Stimulated activated CD4-positive, alpha-beta T cell treated with anti-CD3 and anti-CD28 coated beads, Interleukin-12 subunit alpha, Interleukin-12 subunit beta, amount 100 ng/mL, for 48 hours (primary cell): ENCODE data around the gene THSD7B.
"Not testable (repeated sequence)": the region's sequence is repeated elsewhere in the genome, so short reads cannot be mapped to it uniquely, and the experiment has no call there.

Experiments used
- DNase-seq, 3 donors: peaks; one replicate each; pipeline ENCODE4 v3.0.0-alpha.2; 2020; ENCODE audit warnings: low read depth in 2 of 3, low spot score in 1 of 3

The THSD7B gene

GRCh38 chr2:137238065-137238464 is 472.7 kb downstream of the THSD7B start:
- DNase-seq, result no peak

GRCh38 chr2:137249463-137250130 is 484.3 kb downstream of the THSD7B start:
- no peak for DNase-seq

GRCh38 chr2:137250401-137250800 is 485.1 kb downstream of the THSD7B start:
- DNase-seq, result no peak

GRCh38 chr2:137251045-137251444 is 485.7 kb downstream of the THSD7B start:
- no peak for DNase-seq

GRCh38 chr2:137252934-137253333 is 487.6 kb downstream of the THSD7B start:
- no peak for DNase-seq

GRCh38 chr2:137254052-137254451 is 488.7 kb downstream of the THSD7B start:
- DNase-seq, result no peak

GRCh38 chr2:137255345-137255744 is 490.0 kb downstream of the THSD7B start:
- DNase-seq, result no peak

- DNase-seq, result no peak
These were observed 490.6 kb downstream of the THSD7B start for GRCh38 chr2:137255990-137256389.

- DNase-seq, result no peak
These were observed 496.7 kb downstream of the THSD7B start for GRCh38 chr2:137261881-137262585.

- DNase-seq, result no peak
These were observed 497.2 kb downstream of the THSD7B start for GRCh38 chr2:137262594-137262993.

GRCh38 chr2:137287913-137288639 is 522.7 kb downstream of the THSD7B start:
- no peak for DNase-seq

GRCh38 chr2:137291836-137292570 is 526.7 kb downstream of the THSD7B start:
- DNase-seq, result no peak

- no peak for DNase-seq
These were observed 533.0 kb downstream of the THSD7B start for GRCh38 chr2:137298377-137298776.

GRCh38 chr2:137300987-137301386 is 535.6 kb downstream of the THSD7B start:
- DNase-seq, result no peak

- DNase-seq, result no peak
These were observed 537.6 kb downstream of the THSD7B start for GRCh38 chr2:137302957-137303356.

GRCh38 chr2:137316075-137316474 is 550.7 kb downstream of the THSD7B start:
- no peak for DNase-seq

GRCh38 chr2:137321566-137321965 is 556.2 kb downstream of the THSD7B start:
- DNase-seq, result no peak

- not testable (repeated sequence) for DNase-seq
These were observed 566.2 kb downstream of the THSD7B start for GRCh38 chr2:137331562-137331961.

GRCh38 chr2:137333386-137334165 is 568.2 kb downstream of the THSD7B start:
- no peak for DNase-seq

- DNase-seq, result no peak
These were observed 570.7 kb downstream of the THSD7B start for GRCh38 chr2:137336067-137336466.

- DNase-seq, result no peak
These were observed 573.7 kb downstream of the THSD7B start for GRCh38 chr2:137339051-137339450.
